SK-MEL-5 (cell line): ENCODE measurements around the gene ATG4D. TPM values are rescaled to one million over a fixed set of nuclear protein-coding genes. Genes with fewer than 3 reads are reported as not detected.

Experiments
- DNase-seq: peaks from one replicate; pipeline ENCODE4 v3.0.0-alpha.2; 2016; ENCODE audit warnings: low read depth, low spot score
- in situ Hi-C: cut with HindIII; loops from 2 replicates; pipeline ENCODE4 v1.10.0; 2016; ENCODE audit warnings: low sequenced_read_pairs, high pct_unique_total_duplicates, low pct_unique_long_range_greater_than_20kb
- polyA plus RNA-seq, 2 experiments: library from polyadenylated mRNA; depleted of rRNA; stranded (reverse); fragments of >200 nt; gene quantifications; 2 replicates each; pipeline ENCODE4 v1.2.3, GENCODE V29; 2015
- total RNA-seq: library from RNA; depleted of rRNA; stranded (reverse); fragments of >200 nt; shearing (Covaris generic); gene quantifications from 2 replicates; pipeline ENCODE4 v1.2.3, GENCODE V29; 2014; rRNA removed

The ATG4D gene
- 35.2 and 37.1 TPM in 2 replicates for total RNA-seq
- 51.8 and 77.7 TPM in 2 replicates for polyA plus RNA-seq (2015; cell fraction: cytosol; rRNA removed)
- polyA plus RNA-seq (2015; cell fraction: nucleus; rRNA removed) = 55.9 and 59.6 TPM in 2 replicates

DNA sequence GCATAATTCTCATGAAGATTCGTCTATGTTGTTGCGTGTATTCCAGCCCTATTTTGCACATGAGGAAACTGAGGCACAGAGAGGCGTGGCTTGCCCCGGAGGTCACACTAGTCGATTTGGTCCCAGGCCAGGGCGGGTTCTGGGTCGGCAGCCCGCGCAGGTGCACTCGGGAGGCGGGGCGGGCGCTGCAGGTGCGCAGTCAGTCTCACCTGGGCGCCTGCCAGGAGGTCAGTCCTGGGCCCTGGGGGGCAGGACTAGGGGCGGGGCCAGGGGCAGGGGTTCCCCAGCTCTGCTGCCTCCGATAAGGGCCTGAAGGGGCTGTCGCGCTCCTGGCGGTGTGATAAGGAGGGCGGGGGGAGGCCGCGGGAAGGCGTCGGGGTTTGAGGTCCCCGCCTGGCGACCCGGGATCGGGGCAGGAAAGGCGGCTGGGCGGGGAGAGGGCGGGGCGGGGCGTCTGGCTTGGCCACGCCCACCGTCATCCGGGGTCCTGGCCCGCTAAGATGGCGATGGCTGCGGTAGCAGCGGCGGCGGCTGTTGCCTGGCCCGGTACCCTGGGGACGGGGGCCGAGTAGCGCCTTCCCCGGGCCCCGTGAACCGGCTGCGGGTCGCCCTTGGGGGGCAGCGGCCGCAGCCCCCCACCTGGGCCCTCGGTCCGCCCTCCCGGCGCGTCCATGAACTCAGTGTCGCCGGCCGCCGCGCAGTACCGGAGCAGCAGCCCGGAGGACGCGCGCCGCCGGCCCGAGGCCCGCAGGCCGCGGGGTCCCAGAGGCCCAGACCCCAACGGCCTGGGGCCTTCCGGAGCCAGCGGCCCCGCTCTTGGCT is at the start of gene ATG4D:
TSS of gene ATG4D (plus strand) at position 485 of the 822 bp plus-strand sequence. CDS start at position 672, 187 bp downstream.
- in situ Hi-C loops = no loop called here
- DNase-seq = peak; percentile 57

DNA sequence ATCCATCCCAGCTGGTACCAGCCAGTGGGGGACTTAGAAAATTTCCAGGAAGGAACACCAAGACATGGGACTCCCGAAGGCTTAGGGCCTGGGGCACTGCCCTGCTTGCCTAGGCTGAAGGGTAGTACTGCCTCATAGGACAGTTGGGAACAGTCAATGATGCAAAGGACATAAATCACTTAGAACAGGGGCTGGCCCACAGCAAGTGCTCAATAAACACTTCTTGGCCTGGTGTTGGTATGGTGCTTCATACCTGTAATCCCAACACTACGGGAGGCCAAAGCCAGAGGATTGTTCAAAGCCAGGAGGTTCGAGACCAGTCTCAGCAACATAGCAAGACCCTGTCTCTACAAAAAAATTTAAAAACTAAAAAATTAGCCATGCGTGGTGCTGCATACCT is 46.3 kb upstream of the ATG4D start:
- DNase-seq = no peak
- in situ Hi-C loops = no loop called here

DNA sequence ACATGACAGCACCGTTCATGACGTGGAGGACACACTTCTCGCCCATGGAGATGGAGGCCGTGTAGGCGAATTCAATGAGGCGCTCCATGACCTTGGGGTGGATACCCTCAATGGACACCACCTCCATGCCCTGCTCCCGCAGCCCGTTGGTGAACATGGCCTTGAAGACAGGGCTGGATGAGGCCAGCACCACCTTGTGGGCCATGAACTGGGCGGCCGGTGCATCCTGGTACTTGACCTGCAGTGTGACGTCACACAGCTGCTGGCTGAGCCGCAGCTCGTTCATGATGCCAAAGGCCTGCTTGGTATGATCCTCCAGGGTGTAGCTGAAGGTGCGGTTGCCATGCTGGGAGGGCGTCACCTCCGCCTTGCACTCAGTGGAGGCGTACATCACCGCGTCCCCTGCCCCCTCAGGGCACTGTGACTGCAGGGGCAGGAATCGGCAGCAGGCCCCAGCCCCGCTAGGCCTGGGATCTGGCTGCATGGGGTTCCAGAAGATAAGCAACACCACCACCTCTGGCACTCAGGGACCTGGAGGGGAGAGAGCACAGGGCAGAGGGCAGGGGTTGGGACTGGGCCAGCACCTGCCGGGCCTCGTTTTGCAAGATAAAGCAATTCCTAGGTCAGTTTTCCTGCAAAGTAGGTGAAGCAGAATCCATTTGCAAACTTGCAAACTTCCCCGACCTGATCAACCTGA is 44.0 kb upstream of the ATG4D start:
- in situ Hi-C loops = no loop called here
- no peak for DNase-seq

DNA sequence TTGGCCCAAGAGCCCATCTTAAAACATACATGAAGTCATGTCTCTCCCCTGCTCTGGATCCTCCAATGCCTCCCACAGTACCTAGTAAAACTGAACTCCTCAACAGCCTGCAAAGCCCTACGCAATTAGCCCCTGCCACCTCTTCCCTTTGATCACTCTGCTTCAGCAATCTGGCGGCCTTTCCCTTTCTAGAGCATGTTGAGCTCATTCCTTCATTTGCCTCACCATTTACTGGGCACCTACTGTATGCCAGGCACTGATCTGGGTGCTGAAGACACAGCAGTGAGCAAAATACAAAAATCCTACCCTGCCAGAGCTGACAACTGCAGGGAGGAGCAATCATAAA is 43.5 kb upstream of the ATG4D start:
- no peak for DNase-seq
- in situ Hi-C loops = no loop called here

DNA sequence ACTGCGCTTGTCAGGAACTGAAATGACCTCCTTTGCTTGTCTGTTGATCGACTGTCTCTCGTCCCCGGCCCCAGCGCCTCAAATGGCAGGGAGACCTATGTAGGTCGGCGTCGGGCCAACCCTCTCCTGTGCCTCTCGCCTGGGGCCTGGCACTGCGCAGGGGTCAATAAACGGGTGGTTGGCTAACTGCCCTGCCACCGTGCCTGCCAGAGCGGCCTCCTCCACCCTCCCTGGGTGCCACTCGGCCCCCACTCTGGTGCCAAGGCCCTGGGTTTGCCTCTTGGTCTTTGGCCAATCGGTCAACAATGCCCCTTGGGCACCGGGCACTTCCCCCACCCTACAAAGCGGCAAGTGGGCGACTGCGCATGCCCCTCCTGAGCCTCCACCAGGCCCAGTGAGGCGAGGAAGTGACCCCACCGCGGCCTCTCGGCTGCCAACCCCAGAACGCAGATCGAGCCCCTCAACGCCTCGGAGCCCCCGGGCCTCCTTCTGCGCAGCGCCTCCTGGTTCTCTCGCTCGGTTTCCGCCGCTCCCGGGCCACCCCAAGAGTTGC is 41.7 kb upstream of the ATG4D start:
- in situ Hi-C loops = no loop called here
- peak; percentile 55 for DNase-seq

DNA sequence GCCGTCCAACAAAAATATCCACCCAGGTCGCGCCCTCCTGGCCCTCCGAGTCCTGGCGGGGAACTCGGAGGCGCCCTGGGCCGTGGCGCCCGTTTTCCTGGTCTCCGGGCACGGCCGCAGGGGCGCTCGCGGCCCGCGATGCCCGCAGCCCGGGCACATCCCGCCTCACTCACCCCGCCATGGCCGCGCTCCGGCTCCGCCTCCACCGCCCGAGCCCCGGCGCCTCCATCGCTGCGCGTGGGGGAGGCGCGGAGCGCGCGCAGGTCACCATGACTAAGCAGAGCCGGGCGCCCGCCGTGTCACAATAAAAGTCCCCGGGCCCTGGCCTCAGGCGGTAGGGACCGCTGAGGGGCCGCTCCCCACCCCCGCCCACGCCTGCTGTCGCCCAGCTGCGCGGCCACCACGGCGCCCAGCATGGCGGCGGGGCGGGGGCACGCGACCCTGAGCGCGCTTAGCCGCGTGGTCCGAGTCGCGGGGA is 41.1 kb upstream of the ATG4D start:
- in situ Hi-C loops = no loop called here
- DNase-seq = peak; percentile 58

DNA sequence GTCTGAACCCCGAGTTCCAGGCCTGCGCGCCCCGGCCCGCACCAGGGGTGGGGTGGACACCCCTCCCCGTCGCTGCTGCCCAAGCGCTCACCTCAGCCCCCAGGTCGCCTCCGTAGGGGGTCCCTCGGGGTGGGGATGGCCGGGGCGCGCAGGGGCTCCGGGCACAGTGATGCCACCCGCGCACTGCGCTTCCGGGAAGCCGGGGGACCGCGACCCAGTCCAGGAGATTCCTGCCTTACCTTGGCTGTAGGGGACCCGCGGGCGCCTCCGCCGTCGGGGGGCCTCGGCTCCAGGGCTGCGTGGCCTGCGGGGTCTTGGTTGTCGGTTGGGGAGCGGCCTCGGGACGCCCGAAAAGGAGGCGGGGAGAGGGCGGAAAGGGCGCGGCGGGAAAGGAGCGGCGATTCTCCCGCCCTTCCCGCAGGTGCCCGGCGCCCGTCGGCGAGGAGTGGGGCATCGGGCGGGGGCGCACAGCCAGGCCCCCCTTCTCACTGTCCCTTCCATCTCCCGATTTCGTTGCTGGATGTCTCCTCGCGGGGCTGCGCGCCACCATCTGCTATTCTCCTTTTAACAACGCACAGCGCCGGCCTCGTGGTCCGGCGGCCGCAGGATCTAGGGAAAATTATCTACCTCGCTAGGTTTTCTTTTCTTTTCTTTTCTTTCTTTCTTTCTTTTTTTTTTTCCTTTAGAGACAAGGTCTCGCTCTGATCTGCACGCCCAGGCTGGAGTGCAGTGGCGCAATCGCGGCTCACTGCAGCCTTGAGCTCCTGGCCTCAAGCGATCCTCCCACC is 40.5 kb upstream of the ATG4D start, which contains the start of gene KEAP1:
TSS of gene KEAP1 (minus strand) at position 355 of the 788 bp plus-strand sequence. CDS start 3,323 bp downstream, outside the sequence.
- no peak for DNase-seq
- in situ Hi-C loops = no loop called here

DNA sequence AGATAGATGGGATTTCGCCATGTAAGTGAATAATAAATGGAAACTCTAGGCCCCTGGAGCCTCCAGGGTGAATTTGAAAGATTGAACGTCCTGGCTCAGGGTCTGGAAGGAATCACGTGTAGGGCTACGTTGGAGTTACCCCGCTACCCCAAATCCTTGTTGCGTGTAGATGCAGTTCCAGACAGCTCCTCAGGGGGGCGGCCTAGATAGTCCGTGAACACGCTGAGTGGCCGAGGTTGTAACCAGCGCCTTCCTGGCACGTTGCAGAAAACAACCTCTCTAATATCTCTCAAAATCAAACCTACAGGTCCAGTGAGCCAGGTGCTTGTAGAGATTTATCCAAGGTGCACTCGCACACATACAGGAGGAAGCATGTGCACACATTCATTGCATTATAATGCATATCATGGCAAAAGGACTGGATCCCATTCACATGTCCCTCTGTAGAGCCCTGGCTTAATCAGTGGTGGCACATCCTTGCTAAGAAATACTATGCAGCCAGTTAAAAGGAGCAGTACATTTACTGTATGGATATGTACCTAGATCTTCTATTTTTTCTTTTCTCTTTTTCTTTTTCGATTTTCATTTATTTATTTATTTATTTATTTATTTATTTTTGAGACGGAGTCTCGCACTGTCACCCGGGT is 38.0 kb upstream of the ATG4D start:
- DNase-seq = peak; percentile 77
- in situ Hi-C loops = no loop called here

DNA sequence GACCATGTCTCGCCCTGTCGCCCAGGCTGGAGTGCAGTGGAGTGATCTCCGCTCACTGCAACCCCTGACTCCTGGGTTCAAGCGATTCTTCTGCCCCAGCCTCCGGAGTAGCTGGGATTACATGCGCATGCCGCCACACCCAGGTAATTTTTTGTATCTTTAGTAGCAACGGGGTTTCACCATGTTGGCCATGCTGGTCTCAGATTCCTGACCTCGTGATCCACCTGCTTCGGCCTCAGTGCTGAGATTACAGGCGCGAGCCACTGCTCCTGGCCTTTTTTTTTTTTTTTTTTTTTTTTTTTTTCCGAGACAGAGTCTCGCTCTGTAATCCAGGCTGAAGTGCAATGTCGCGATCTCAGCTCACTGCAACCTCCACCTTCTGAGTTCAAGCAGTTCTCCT is 35.7 kb upstream of the ATG4D start:
- no peak for DNase-seq
- in situ Hi-C loops = no loop called here

DNA sequence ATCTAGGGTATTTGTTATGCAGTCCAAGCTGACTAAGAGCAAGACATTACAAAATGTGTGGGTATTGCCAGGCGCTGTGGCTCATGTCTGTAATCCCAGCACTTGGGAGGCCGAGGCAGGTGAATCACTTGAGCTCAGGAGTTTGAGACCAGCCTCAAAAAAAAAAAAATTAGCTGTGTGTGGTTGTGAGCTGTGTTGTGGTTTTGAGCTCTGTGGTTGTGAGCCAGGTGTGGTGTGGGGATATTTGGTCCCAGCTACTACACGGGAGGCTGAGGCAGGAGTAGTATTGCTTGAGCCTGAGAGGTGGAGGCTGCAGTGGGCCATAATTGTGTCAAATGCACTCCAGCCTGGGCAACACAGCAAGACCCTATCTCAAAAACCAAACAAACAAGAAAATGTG is 35.0 kb upstream of the ATG4D start:
- in situ Hi-C loops = no loop called here
- DNase-seq = no peak

DNA sequence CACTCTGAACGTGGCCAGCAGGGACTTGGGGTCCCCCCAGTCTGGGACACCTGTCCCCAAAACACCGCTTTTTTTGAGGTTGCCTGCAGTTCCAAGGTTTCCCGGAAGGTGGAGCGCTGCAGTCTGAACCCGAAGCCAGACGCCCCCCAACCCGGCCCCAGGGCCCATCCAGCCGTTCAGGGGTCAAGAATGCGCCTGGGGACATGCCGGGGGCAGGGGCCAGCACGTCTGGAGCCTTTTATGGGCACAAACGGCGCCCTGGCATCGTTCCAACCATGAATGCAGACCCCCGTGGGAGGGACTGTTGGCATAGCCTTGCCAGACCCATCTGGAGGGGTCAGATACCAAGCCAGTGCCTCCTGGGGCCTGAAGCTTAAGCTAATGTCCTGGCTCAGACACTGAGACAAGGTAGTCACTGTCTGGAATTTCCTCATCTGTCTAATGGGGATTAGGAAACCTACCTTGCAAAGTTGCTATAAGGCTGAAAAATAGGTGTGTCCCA is 33.4 kb upstream of the ATG4D start:
- in situ Hi-C loops = no loop called here
- DNase-seq = peak; percentile 19

DNA sequence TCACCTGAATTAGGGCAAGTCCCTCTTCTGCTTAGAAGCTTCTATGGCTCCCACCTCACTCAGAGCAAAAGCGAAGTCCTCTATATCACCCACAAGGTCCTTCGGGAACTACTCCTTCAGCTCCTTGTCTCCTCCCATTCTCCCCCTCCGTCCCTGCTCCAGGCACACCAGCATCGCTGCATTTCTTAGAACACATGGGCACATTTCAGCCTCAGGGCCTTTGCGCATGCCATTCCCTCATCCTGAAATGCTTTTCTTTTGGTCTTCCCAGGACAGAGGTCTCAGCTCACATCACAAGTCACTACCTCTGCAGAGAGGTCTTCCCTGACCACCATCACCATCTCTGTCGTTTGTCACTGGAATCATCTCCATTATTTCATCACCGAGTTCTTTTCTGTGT is 30.5 kb upstream of the ATG4D start:
- in situ Hi-C loops = no loop called here
- no peak for DNase-seq

DNA sequence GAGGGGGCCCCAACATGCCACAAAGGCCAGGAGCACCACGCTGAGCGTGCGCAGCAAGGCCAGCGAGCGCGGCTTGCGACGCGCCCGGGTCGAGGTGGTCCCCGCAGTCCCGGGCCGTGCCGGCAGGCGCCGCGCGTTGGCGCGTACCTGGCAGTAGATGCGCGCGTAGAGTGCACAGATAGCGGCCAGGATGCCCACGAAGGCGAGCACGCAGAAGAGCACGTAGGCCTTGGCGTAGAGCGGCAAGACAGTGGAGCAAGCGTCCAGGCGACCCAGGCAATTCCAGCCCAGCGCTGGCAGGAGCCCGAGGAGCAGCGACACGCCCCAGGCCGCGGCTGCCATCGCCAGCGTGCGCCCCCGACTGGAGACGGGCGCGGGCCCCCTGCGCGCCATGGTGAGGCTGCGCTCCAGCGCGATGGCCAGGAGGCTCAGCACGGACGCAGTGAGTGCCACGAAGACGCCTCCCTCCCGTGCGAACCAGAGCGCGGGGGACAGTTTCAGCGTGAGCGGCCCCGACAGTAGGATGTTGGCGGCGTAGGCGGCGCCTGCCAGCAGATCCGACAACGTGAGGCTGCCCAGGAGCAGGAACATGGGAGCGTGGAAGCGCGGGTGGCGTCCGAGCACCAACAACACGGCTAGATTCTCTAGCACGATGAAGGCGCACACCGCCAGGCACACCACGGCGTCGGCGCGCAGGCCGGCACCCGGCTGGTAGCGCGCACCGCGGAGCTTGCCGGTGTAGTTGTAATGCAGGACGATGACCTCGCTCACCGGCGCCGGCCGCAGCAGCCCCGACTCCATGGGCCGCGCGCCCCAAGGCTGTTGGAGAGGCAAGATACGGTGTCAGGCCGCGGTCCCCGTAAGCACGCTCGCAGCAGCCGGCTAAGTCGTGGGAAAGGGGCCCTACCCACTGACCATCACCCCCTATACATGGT is 29.2 kb upstream of the ATG4D start:
- DNase-seq = no peak
- in situ Hi-C loops = no loop called here

DNA sequence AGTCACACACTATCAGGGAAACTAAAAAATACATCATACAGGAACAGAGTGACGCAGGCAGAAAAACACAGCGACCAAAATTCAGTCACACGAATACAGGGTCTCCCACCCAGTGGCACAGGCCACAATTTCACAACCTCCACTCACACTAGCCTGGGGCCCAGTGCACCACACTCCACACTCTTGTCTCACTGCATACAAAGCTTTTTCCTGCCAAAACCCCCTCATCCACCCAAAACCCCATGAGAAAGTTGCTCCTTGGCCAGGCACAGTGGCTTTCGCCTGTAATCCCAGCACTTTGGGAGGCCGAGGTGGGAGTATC is 27.7 kb upstream of the ATG4D start:
- no peak for DNase-seq
- in situ Hi-C loops = no loop called here

DNA sequence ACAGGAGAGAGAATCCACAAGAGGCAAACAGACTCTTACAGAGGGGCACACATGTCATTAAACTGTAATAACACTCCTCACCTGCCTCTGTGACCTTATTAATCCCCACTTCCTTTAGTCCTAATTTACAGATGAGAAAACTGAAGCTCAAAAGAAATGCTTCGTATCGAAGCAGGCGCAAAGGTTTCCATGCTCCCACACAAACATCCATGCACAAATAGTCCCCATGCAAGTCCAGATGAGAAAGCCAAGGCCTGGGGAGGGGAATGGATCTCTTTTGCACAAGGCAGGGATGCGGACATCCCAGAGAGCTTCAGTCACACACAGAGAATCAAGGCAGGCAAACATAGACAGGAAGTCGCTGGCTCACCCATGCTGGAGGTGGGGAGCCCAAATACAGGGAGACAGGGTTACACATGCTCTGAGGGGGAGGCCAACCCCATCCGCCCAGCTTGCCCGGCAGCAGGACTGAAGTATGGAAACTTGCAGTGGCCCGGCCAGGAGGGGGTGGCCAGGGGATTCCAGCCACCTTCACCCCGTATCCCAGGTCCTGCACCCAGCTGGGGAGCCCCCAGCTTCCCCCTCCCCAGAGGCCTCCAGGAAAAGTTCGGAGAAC is 26.9 kb upstream of the ATG4D start:
- in situ Hi-C loops = no loop called here
- DNase-seq = peak; percentile 4

DNA sequence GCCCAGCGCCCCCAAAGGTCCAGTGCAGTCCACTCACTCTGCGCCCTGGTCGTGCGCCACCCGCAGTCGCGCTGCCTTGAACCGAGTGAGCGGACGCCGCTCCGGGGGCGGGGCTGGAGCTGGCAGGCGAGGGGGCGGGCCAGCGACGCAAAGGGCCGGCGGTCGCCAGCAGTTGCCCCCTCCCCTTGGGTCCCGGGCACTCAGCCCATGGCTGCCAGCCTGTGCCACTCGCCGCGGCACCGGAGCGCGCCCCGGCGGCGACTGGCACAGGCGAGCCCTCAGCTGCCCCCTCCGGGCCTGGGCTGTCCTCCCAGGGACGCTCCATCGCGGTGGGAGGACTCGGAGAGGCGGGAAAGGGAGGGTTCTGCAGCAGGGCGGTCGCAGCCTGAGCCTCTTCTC is 26.3 kb upstream of the ATG4D start, which contains the start of gene S1PR5:
TSS of gene S1PR5 (minus strand) at position 87 of the 399 bp plus-strand sequence. CDS start 2,436 bp downstream, outside the sequence.
- in situ Hi-C loops = no loop called here
- DNase-seq = peak; percentile 15
